HEK293 (cell line): ENCODE measurements around the gene VCL.

Experiments
- HIC1 ChIP-seq: fragments of 450-650 bp; formaldehyde crosslinking; IDR thresholded peaks from 2 replicates; pipeline ENCODE4 v1.5.1; 2016; ENCODE audit warnings: missing biosample characterization, missing genetic modification characterization
- HOXC10 ChIP-seq: sonication (generic); formaldehyde crosslinking; IDR thresholded peaks from 2 replicates; pipeline ENCODE4 v1.8.1; 2023; ENCODE audit warnings: mild to moderate bottlenecking, missing genetic modification reagents
- PRDM10 ChIP-seq: fragments of 450-650 bp; formaldehyde crosslinking; IDR thresholded peaks from 2 replicates; pipeline ENCODE4 v1.5.1; 2016; ENCODE audit warnings: missing biosample characterization, missing genetic modification characterization
- REST ChIP-seq: fragments of 450-650 bp; formaldehyde crosslinking; IDR thresholded peaks from 2 replicates; pipeline ENCODE4 v1.5.1; 2016; ENCODE audit warnings: missing biosample characterization, missing genetic modification characterization
- SALL2 ChIP-seq: fragments of 450-650 bp; formaldehyde crosslinking; IDR thresholded peaks from 2 replicates; pipeline ENCODE4 v1.5.0; 2017; ENCODE audit warnings: missing biosample characterization, mild to moderate bottlenecking, missing genetic modification characterization, borderline replicate concordance
- SETDB1 ChIP-seq: IDR thresholded peaks from one replicate; pipeline ENCODE4 v1.6.1; 2017; ENCODE audit warnings: mild to moderate bottlenecking, low read length, moderate library complexity, mixed read lengths; ENCODE audit not compliant: insufficient read length
- ZBTB1 ChIP-seq: fragments of 450-650 bp; formaldehyde crosslinking; IDR thresholded peaks from 2 replicates; pipeline ENCODE4 v1.5.1; 2016; ENCODE audit warnings: missing biosample characterization, missing genetic modification characterization
- ZBTB17 ChIP-seq: fragments of 450-650 bp; formaldehyde crosslinking; IDR thresholded peaks from 2 replicates; pipeline ENCODE4 v1.5.1; 2016; ENCODE audit warnings: missing biosample characterization, missing genetic modification characterization
- ZBTB21 ChIP-seq: fragments of 450-650 bp; formaldehyde crosslinking; IDR thresholded peaks from 2 replicates; pipeline ENCODE4 v1.5.1; 2017; ENCODE audit warnings: missing biosample characterization, missing genetic modification characterization
- ZIC2 ChIP-seq: fragments of 450-650 bp; formaldehyde crosslinking; IDR thresholded peaks from 2 replicates; pipeline ENCODE4 v1.5.1; 2016; ENCODE audit warnings: missing biosample characterization, missing genetic modification characterization
- ZNF138 ChIP-seq: fragments of 450-650 bp; formaldehyde crosslinking; IDR thresholded peaks from 2 replicates; pipeline ENCODE4 v1.5.1; 2016; ENCODE audit warnings: missing biosample characterization, missing genetic modification characterization, borderline replicate concordance
- ZNF223 ChIP-seq: fragments of 450-650 bp; formaldehyde crosslinking; IDR thresholded peaks from 2 replicates; pipeline ENCODE4 v1.5.1; 2016; ENCODE audit warnings: missing biosample characterization, missing genetic modification characterization
- ZNF248 ChIP-seq: fragments of 450-650 bp; formaldehyde crosslinking; IDR thresholded peaks from 2 replicates; pipeline ENCODE4 v1.5.1; 2017; ENCODE audit warnings: missing biosample characterization, missing genetic modification characterization
- ZNF311 ChIP-seq: fragments of 450-650 bp; formaldehyde crosslinking; IDR thresholded peaks from 2 replicates; pipeline ENCODE4 v1.5.1; 2017; ENCODE audit warnings: missing biosample characterization, missing genetic modification characterization, borderline replicate concordance
- ZNF324 ChIP-seq: fragments of 450-650 bp; formaldehyde crosslinking; IDR thresholded peaks from 2 replicates; pipeline ENCODE4 v1.5.1; 2016; ENCODE audit warnings: missing biosample characterization, missing genetic modification characterization
- ZNF514 ChIP-seq: fragments of 450-650 bp; formaldehyde crosslinking; IDR thresholded peaks from 2 replicates; pipeline ENCODE4 v1.5.1; 2016; ENCODE audit warnings: missing biosample characterization, missing genetic modification characterization
- ZNF549 ChIP-seq: fragments of 450-650 bp; IDR thresholded peaks from 2 replicates; pipeline ENCODE4 v1.5.1; 2018; ENCODE audit warnings: missing biosample characterization, missing genetic modification characterization, mild to moderate bottlenecking, inconsistent platforms, moderate library complexity
- ZNF629 ChIP-seq: fragments of 450-650 bp; formaldehyde crosslinking; IDR thresholded peaks from 2 replicates; pipeline ENCODE4 v1.5.1; 2017; ENCODE audit warnings: missing biosample characterization, missing genetic modification characterization
- ZNF701 ChIP-seq: fragments of 450-650 bp; formaldehyde crosslinking; IDR thresholded peaks from 2 replicates; pipeline ENCODE4 v1.5.1; 2016; ENCODE audit warnings: missing biosample characterization, missing genetic modification characterization
- ZNF704 ChIP-seq: fragments of 450-650 bp; formaldehyde crosslinking; IDR thresholded peaks from 2 replicates; pipeline ENCODE4 v1.5.1; 2016; ENCODE audit warnings: missing biosample characterization, missing genetic modification characterization
- ZNF707 ChIP-seq: fragments of 450-650 bp; formaldehyde crosslinking; IDR thresholded peaks from 2 replicates; pipeline ENCODE4 v1.5.1; 2016; ENCODE audit warnings: missing biosample characterization, missing genetic modification characterization
- ZNF747 ChIP-seq: fragments of 450-650 bp; formaldehyde crosslinking; IDR thresholded peaks from 2 replicates; pipeline ENCODE4 v1.5.1; 2016; ENCODE audit warnings: missing biosample characterization, missing genetic modification characterization
- ZNF843 ChIP-seq: fragments of 450-650 bp; formaldehyde crosslinking; IDR thresholded peaks from 2 replicates; pipeline ENCODE4 v1.5.1; 2016; ENCODE audit warnings: missing biosample characterization, missing genetic modification characterization
- ZSCAN23 ChIP-seq: fragments of 450-650 bp; formaldehyde crosslinking; IDR thresholded peaks from 2 replicates; pipeline ENCODE4 v1.5.1; 2016; ENCODE audit warnings: missing biosample characterization, missing genetic modification characterization
- TF ChIP-seq, protein P1 (sequence below): fragments of 450-650 bp; formaldehyde crosslinking; IDR thresholded peaks from 2 replicates; pipeline ENCODE4 v1.5.1; 2017; ENCODE audit warnings: missing biosample characterization, missing genetic modification characterization
- TF ChIP-seq, protein P2 (sequence below): fragments of 450-650 bp; formaldehyde crosslinking; IDR thresholded peaks from 2 replicates; pipeline ENCODE4 v1.5.1; 2016; ENCODE audit warnings: missing biosample characterization, missing genetic modification characterization

VCL gene

DNA sequence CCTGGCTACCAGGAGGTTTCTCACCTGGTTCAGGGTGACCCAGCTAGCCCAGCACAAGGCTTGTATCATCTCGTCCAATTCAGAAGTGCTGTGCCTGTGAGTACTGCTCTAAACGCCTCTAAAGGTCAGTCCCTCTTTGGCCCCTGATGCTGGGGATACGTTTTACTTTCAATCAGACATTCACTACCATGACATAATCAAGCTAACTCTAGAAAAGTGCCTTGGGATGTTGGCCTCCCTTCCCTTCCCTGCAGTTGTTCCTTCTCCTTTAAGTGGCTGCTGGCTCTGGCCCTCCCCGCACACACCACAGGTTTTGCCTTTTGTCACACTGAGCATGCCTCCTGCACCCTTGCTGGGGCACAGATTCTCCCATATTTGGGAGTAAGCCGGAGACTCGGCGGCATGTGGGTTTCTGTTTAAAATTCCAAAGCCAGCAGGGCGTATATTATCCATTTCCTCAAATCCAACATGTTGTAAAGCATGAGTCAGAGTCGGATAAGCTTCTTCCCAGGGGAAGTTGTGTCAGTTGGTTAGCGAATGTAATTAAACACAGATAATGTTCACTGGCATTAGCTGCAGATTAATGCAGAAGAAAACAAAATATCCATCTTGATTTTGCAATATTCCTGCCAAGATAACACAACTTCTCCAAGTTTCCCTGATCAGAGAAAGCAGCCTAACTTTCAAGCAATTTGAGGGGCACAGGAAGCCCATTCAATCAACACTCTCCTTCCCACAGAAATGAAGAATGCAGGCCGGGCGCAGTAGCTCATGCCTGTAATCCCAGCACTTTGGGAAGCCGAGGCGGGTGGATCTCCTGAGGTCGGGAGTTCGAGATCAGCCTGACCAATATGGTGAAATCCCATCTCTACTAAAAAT lies 31.8 kb upstream of the VCL start (continued):
- TF ChIP-seq HOXC10 (CRISPR knock-in tag) (no peak), ZNF324 (tag by site-specific recombination) (peak; percentile 78), ZSCAN23 (tag by site-specific recombination) (peak; percentile 85; the same call in 1 of the 2 replicates), HIC1 (tag by site-specific recombination) (peak; percentile 90; the same call in 1 of the 2 replicates), ZNF747 (tag by site-specific recombination) (no peak), ZNF629 (tag by site-specific recombination) (peak; percentile 95), ZNF701 (tag by site-specific recombination) (no peak), SETDB1 (no peak), ZNF138 (tag by site-specific recombination) (no peak), ZNF514 (no peak), PRDM10 (tag by site-specific recombination) (peak; percentile 70; the same call in 1 of the 2 replicates), ZBTB1 (tag by site-specific recombination) (peak; percentile 47; the same call in 1 of the 2 replicates), ZBTB21 (tag by site-specific recombination) (peak; percentile 75), ZNF248 (tag by site-specific recombination) (no peak), ZIC2 (tag by site-specific recombination) (peak; percentile 94), ZNF704 (no peak), SALL2 (no peak), ZNF707 (tag by site-specific recombination) (no peak), ZNF311 (tag by site-specific recombination) (no peak), ZNF843 (tag by site-specific recombination) (peak; percentile 92), REST (tag by site-specific recombination) (no peak), ZNF549 (tag by site-specific recombination) (no peak), ZNF223 (tag by site-specific recombination) (no peak), ZBTB17 (tag by site-specific recombination) (peak; percentile 95)
- TF ChIP-seq, protein P1, sequence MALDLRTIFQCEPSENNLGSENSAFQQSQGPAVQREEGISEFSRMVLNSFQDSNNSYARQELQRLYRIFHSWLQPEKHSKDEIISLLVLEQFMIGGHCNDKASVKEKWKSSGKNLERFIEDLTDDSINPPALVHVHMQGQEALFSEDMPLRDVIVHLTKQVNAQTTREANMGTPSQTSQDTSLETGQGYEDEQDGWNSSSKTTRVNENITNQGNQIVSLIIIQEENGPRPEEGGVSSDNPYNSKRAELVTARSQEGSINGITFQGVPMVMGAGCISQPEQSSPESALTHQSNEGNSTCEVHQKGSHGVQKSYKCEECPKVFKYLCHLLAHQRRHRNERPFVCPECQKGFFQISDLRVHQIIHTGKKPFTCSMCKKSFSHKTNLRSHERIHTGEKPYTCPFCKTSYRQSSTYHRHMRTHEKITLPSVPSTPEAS (tag by site-specific recombination) = no peak
- TF ChIP-seq, protein P2, sequence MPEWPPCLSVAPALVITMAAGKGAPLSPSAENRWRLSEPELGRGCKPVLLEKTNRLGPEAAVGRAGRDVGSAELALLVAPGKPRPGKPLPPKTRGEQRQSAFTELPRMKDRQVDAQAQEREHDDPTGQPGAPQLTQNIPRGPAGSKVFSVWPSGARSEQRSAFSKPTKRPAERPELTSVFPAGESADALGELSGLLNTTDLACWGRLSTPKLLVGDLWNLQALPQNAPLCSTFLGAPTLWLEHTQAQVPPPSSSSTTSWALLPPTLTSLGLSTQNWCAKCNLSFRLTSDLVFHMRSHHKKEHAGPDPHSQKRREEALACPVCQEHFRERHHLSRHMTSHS (tag by site-specific recombination) = no peak
